ENCODE results near the gene PSMD13. TPM values are rescaled to one million over a fixed set of nuclear protein-coding genes. Genes with fewer than 3 reads are reported as not detected.
"Not testable (repeated sequence)": the region's sequence is repeated elsewhere in the genome, so short reads cannot be mapped to it uniquely, and the experiment has no call there.

The PSMD13 gene
- total RNA-seq, 1 donor from 2014 or later: 87.5 TPM

DNA sequence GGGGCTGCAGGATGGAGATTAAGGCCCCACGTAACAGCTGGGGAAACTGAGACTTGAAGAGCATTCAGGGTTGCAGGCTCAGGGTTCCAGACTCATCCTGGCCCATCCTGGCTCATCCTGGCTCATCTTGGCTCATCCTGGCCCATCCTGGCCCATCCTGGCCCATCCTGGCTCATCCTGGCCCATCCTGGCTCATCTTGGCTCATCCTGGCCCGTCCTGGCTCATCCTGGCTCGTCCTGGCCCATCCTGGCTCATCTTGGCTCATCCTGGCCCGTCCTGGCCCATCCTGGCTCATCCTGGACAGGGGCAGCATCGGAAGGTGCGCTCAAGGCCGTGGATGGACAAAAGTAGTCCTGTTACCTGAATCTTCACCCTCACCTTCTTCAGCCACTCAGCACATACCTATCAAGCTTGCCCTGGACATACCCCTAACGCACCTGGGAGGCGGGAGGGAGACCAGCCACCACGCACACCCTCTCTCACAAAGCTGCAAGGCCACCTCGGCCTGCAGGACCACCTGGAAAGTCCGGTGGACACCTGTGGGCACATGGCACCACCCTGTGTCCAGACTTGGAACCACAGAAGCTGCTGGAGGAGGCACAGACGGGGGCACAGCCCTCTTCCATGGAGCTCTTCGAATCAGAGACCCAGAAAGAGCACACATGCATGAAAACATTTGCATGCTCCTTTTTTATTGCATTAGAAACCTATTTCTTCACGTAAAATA, 21.2 kb downstream of the PSMD13 start:
- intact Hi-C loops (cut with DNase I): no loop called here
- no peak for DNase-seq (ENCODE audit: low spot score)

DNA sequence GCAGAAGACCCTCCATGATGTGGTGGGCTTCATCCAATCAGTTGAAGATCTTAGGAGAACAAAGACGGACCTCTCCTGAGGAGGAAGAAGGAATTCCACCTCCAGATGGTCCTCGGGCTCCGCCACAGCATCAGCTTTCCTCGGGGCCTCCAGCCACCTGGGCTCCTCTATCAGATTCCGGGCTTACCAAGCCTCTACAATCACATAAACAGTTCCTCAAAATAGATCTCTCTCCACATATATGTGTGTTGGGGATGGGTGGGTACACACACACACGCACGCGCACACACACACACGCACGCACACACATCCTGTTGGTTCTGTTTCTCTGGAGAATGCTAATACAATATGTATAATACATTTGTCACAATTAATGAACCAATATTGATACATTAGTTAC, 22.6 kb downstream of the PSMD13 start:
- DNase-seq (ENCODE audit: low spot score): no peak
- intact Hi-C loops (cut with DNase I): no loop called here

DNA sequence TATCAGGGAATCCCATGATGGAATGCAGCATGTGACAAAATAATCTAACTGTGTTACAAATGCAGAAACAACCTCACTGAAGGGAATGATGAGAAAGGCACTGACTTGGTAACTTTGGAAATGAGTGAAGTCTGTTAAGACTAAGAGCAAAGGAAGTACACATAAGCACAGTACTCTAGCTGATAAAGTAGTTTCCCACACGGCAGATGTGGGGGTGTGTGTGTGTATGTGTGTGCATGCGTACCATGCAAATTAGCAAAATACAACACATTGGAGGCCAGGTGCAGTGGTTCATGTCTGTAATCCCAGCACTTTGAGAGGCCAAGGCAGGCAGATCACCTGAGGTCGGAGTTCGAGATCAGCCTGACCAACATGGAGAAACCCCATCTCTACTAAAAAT, 24.8 kb downstream of the PSMD13 start:
- intact Hi-C loops (cut with DNase I): no loop called here
- no peak for DNase-seq (ENCODE audit: low spot score)

DNA sequence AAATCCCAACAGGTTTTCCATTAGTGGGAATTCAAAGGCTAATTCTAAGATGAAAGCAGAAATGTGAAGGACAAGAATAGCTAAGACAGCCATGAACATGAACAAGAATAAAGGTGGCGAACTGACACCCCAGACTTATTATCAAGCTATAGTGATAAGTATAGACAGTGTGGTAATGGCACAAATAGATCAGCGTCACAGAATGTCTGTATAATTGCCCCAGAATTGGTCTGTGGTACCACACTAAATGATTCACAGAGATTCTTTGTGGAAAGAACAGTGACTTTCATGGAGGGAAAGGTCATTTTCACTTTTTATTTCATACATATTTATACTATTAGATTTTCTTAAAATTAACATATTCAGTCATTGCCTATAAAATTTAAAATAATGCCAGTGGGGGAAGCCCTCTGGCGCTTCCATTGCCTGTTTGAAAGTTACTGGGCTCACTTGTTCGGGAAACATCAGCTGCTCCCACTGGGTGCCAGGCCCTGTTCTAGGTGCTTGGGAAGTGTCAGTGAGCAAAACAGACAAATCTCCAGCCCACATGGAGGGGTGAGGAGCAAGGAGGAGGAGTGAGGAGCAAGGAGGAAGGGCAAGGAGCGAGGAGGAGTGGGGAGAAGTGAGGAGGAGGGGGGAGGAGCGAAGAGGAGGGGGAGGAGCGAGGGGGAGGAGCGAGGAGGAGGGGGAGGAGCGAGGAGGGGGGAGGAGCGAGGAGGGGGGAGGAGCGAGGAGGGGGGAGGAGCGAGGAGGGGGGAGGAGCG, 30.1 kb downstream of the PSMD13 start:
- DNase-seq (ENCODE audit: low spot score): no peak
- intact Hi-C loops (cut with DNase I): no loop called here

DNA sequence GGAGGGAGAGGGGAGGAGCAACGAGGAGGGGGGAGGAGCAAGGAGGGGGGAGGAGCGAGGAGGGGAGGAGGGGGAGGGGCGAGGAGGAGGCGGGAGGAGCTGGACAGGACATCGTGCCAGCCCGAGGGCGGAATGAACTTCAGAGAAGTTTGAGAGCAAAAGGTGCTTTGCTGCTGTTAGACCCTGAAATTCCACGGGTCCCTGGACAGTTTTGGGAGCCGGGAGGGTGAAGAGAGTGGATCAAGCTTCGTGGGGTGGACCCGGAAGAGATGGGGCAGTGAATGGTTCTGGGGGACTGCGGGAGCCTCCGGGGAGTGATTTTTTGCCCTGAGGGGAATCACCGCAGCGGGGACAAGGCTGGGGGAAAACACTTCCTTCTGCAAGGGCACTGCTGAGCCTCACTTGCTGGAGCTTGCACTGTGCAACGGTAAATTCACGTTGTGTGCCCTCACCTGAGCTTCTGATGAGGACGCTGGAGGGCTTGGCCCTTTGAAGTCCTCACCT, 30.8 kb downstream of the PSMD13 start:
- intact Hi-C loops (cut with DNase I): no loop called here
- no peak for DNase-seq (ENCODE audit: low spot score)

DNA sequence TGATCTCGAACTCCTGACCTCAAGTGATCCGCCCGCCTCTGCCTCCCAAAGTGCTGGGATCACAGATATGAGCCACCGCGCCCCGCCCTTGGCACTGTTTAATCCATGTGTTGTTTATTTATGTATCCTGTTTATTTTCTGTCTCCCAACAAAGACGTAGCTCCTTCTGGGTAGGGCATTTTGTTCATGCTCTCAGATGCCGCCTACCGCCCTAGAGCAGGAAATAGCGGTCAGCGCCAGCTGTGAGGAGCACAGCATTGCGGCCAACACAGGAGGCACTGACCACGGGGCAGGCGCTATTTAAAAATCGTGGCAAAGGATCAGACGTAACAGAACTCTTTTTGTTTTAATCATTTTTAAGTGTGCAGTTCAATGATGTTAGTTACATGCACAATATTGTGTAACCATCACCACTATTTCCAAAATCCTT, 32.0 kb downstream of the PSMD13 start:
- DNase-seq (ENCODE audit: low spot score); intact Hi-C loops (cut with DNase I): not testable (repeated sequence)

DNA sequence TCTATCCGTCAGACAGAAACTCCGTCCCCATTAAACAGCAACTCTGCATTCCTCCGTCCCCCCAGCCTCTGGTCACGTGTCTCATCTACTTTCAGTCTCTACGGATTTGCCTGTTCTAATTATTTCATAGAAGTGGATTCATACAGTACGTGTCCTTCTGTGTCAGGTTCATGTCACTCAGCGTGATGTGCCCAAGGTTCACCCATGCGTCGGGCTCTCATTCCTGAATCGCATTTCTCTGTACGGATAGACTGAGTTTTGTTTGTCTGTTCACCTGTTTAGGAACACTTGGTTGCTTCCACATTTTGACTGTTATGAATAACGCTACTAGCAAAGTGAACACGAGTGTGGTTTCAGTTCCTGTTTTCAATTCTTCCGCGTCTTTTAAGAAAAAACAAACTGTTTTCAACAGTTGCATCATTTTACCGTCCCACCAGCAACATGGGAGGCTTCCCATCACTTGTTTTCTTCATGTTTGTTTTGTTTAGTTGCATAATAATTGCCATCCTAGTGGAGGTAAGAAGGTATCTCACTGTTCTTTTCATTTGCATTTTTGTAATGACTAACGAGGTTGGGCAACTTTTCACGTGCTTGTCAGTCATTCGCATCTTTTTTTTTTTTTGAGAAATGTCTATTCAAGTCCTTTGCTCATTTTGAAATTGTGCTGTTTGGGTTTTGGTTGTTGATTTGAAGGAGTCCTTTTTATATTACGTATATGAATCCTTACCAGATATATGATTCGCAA, 32.5 kb downstream of the PSMD13 start:
- intact Hi-C loops (cut with DNase I): no loop called here
- no peak for DNase-seq (ENCODE audit: low spot score)

DNA sequence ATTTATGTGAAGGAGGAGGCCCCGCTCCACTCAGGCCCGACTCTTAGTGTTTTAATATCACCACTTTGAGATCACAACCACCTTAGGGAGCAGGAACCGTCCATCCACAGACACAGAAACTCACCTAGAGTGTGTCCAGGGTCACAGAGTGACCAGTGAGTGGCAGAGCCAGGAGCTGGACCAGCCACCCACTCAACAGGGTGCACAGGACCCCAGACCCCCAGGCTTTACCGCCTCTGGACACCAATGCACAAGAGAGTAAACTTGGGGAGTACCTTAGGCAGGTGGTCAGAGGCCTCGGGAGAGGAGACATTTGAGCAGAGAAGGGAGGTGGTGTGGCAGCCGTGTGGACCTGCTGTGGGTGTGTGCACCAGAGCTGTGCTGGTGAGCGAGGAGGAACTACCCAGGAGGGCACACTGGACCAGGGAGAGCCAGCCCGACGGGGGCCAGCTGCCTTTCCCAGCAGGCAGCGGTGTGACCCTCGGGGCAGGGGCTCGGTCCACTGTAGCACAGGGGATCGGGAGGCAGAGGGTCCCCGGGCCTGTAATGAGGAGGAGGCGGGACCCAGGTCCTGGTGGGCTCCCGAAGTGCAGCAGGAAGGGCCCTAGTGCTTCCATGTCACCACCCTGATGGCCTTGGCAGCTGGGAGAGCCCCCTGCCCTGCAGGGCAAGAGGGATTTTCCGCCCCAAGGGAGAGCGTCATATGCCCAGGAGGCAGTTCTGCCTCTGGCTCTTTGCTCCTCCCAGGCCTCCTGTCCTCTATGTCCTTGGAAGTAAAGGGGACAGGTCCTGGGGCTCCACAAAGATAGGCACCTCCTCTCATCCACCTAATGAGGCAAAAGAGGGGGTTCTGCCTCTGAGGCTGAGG, 33.9 kb downstream of the PSMD13 start:
- intact Hi-C loops (cut with DNase I): no loop called here
- no peak for DNase-seq (ENCODE audit: low spot score)

DNA sequence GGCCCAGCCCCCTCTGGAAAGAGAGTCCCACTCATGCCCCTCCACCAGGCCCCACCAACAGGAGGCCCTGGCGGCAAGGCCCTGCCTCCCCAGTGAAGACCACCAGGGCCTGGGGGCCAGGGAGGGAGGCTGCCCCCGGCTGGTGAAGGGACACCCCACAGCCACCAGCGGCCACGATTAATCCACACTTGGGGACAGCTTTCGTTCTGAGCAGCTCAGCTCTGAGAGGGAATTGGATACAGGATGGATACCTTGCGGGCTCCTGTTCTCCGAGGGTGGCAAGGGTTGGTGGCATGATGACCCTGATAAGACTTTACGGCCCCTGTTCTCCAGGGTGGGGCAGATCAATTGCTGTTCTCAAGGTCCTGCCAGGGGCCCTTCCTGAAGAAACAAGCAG, 34.5 kb downstream of the PSMD13 start:
- no peak for DNase-seq (ENCODE audit: low spot score)
- intact Hi-C loops (cut with DNase I): no loop called here

DNA sequence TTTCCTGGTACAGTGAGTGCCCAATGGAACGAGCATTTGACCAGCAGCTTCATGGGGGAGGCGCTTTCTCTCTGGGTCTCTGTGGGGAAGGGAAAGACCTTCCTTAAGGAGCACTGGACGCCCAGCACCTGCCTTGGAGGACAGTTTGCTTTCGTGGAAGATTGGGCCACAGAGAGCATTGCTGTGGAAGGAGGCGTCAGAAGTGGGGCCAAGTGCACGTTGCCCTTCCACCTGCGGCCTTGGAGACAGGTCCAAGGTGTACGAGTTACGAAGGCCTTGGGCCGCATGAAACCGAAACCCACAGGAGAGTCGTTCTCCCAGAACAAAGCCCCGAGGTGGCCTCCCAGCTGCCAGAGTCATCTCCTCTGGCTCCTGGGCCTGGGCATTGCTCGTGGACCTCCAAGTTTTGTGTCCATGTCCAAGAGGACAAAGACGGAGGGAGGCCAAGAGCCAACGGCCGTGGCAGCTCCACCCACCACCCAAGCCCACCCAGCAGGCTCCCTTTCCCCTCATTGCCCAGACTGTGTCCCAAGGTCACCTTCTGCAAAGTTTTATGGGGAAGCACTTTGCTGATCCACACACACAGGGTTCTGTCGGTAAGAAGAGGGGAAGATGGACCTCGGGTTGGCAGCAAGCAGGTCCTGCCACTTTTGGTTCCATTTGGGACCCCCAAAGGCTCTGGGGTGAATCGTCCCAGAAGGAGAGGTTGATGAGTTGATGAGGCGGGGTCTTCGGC, 35.6 kb downstream of the PSMD13 start:
- intact Hi-C loops (cut with DNase I): no loop called here
- DNase-seq (ENCODE audit: low spot score): no peak

DNA sequence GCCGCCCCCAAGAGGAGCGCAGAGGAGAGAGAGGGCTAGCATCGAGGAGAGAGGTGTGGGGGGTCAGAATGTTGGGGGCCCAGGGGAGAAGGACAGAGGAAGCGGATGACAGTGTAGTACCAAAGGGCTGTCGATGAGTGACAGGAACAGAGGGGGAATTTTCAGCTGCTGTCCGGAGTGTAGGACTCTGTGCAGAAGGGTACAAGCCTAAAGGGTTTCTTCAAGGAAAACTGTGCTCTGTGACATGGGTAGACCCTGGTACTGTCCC, 36.1 kb downstream of the PSMD13 start:
- intact Hi-C loops (cut with DNase I): no loop called here

DNA sequence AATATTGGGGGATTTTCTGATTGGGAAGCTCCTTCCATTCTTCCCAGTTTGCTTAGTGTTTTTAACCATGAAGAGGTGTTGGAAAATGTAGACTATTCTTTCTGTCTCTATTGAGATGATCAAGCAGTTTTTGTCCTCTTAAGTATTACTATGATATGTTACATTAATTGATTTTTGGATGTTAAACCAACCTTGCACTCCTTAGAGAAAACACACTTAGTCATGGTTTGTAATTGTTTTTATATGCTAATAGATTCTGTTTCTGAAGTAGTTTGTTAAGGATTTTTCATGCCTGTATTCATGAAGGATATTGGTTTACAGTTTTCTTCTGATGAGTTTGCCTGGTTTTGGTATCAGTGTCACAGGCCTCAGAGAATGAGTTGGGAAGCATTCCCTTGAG, 39.4 kb downstream of the PSMD13 start:
- no peak for DNase-seq (ENCODE audit: low spot score)
- intact Hi-C loops (cut with DNase I): no loop called here

More for the DNA sequence above, 36.1 kb downstream of the PSMD13 start:
- DNase-seq (ENCODE audit: low spot score): no peak

DNA sequence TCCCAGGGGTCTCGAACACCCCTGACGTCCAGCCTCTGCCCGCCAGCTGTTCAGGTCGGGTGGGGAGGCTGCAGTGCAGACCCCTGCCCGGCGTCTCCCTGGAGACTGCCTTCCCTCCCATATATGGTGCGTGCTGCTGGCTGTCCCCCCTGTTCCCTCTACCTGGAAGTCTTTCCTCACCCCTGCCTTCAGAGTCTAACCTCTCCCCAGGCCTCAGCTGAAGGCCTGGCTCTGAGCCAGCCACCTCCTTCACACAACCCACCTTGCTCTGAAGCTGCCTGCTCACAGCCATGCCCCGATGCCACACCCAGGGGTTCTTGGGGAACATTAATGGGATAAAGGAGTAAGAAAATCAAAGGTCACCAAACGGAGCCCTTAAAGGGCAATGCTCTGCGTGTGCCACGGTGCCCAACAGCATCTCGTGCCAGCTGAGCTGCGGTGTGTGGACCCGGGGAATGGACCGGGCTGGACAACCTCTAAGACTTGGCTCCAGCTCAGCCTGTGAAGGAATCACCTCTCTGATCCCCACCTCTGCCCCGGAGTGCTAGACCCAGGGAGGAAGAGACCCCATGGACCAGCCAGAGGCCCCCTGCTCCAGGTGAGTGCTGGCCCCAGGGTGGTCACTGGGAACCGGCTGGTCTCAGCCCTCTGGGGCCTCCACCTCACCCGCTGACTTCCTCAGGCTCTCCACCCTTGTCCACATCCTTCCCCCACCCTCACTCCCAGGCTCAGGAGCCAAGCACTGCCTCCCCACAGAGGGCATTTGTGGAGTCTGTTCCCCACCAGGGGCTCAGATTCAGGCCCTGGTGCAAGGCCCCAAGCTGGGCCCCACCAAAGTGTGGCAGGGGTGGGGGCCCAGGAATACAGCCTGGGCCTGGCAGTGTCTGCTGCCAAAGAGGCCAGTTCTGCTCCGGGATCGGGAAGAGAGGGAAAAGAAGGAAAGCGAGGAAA, 41.5 kb downstream of the PSMD13 start, which contains the start of gene NLRP6:
Gene NLRP6 (plus strand): TSS at position 407 of the 951 bp plus-strand sequence. CDS start 163 bp downstream, at position 570.
- intact Hi-C loops (cut with DNase I): no loop called here
- DNase-seq (ENCODE audit: low spot score): no peak

DNA sequence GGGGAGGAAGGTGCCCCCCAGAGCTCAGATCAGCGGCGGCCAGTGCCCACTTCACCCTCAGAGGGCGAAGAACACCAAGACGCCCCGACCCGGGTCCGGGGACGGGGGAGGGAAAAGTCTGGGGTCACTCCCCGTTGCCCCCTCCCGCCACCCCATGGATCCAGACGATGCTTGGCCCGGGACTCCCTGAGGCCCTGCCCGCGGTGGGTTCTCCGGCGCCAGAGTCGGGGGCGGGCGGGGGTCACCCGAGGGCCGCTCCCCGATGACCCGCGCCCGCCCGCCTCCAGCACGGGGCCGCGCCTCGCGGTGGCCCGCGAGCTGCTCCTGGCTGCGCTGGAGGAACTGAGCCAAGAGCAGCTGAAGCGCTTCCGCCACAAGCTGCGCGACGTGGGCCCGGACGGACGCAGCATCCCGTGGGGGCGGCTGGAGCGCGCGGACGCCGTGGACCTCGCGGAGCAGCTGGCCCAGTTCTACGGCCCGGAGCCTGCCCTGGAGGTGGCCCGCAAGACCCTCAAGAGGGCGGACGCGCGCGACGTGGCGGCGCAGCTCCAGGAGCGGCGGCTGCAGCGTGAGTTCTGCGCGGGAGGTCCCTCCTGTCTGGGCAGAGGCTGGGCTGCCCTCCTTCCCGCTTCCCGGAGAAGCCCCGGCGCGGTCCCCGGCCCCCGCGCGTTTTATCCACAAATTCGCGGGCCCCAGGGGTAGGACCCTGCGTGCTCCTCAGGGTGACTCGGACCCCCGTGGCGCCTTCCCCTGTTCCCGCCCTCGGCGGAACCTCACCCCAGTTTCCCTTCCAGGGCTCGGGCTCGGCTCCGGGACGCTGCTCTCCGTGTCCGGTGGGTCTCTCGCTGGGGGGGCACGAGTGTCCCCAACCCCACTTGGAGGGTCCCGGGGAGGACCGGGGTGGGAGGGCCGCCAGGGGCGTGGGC, 42.5 kb downstream of the PSMD13 start:
- no peak for DNase-seq (ENCODE audit: low spot score)

DNA sequence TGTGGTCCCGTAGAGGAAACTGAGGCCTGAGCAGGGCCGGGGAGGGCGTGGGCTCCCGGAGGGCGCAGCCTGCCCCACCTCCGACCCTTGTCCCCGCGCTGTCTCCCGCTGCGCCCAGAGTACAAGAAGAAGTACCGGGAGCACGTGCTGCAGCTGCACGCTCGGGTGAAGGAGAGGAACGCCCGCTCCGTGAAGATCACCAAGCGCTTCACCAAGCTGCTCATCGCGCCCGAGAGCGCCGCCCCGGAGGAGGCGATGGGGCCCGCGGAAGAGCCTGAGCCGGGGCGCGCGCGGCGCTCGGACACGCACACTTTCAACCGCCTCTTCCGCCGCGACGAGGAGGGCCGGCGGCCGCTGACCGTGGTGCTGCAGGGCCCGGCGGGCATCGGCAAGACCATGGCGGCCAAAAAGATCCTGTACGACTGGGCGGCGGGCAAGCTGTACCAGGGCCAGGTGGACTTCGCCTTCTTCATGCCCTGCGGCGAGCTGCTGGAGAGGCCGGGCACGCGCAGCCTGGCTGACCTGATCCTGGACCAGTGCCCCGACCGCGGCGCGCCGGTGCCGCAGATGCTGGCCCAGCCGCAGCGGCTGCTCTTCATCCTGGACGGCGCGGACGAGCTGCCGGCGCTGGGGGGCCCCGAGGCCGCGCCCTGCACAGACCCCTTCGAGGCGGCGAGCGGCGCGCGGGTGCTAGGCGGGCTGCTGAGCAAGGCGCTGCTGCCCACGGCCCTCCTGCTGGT, 43.4 kb downstream of the PSMD13 start:
- intact Hi-C loops (cut with DNase I): no loop called here
- DNase-seq (ENCODE audit: low spot score): no peak

More for the DNA sequence above, 42.5 kb downstream of the PSMD13 start:
- intact Hi-C loops (cut with DNase I): no loop called here
